Breast epithelium (tissue), 4 donors: ENCODE data around the gene MAP1LC3B2. TPM values are rescaled to one million over a fixed set of nuclear protein-coding genes. Genes with fewer than 3 reads are reported as not detected.

Experiments used
- DNase-seq, 2 donors: peaks; one replicate each; pipeline ENCODE4 v3.0.0-alpha.2; 2019; ENCODE audit warnings: low spot score in 2 of 2
- H3K27ac ChIP-seq, 2 donors: fragments of 200-600 bp; sonication (generic) in 1 of 2; one replicate each; pipeline ENCODE4 v1.5.1; 2016 to 2019; ENCODE audit warnings: mild to moderate bottlenecking in 1 of 2
- H3K27me3 ChIP-seq, 2 donors: fragments of 200-600 bp; sonication (generic) in 1 of 2; one replicate each; pipeline versions ENCODE4 v1.5.1 to v1.6.0; 2017 to 2019; ENCODE audit warnings: control low read depth in 1 of 2, mild to moderate bottlenecking in 1 of 2
- H3K36me3 ChIP-seq: fragments of 200-600 bp; one replicate; pipeline ENCODE4 v1.5.1; 2019
- H3K4me1 ChIP-seq, 2 donors: fragments of 200-600 bp; sonication (generic); one replicate each; pipeline ENCODE4 v1.5.1; 2016 to 2019; ENCODE audit warnings: control low read depth in 1 of 2
- H3K4me3 ChIP-seq, 3 donors: fragments of 200-600 bp; sonication (generic); 1 replicate in 2 of 3; 2 replicates in 1 of 3; pipeline ENCODE4 v1.5.1; 2016 to 2019; ENCODE audit warnings: mild to moderate bottlenecking in 3 of 3, moderate library complexity in 2 of 3
- H3K9me3 ChIP-seq, 2 donors: fragments of 200-600 bp; sonication (generic) in 1 of 2; one replicate each; pipeline ENCODE4 v1.5.1; 2016 to 2019; ENCODE audit warnings: control low read depth in 1 of 2
- POLR2A ChIP-seq: fragments of 450-650 bp; IDR thresholded peaks from one replicate; pipeline ENCODE4 v1.6.1; 2016; ENCODE audit warnings: antibody characterized with exemption, mild to moderate bottlenecking, moderate library complexity
- POLR2AphosphoS5 ChIP-seq, 3 donors: sonication (generic); formaldehyde crosslinking; IDR thresholded peaks; one replicate each; pipeline ENCODE4 v1.6.1; 2017; ENCODE audit warnings: antibody characterized with exemption in 3 of 3
- intact Hi-C: fragments of 100-400 bp; cut with DNase I; formaldehyde crosslinking; loops from one replicate; pipeline ENCODE4 v1.15.1; 2023; ENCODE audit warnings: low total_unique reads
- total RNA-seq, 3 donors: library from RNA; depleted of rRNA; stranded (reverse); fragments of >200 nt; gene quantifications; one replicate each; pipeline ENCODE4 v1.1.0, GENCODE V29; 2016
- TF ChIP-seq, protein P1 (sequence below), 3 donors: fragments of 450-650 bp; IDR thresholded peaks; one replicate each; pipeline ENCODE4 v1.5.1; 2016 to 2017; ENCODE audit warnings: antibody characterized with exemption in 3 of 3, mild to moderate bottlenecking in 3 of 3, moderate library complexity in 3 of 3

MAP1LC3B2 gene
- total RNA-seq, 3 donors from 2014 or later, result 0.98 to 8.5 (median 1.1) TPM

GRCh38 chr12:116600959-116601918, 42.1 kb downstream of the MAP1LC3B2 start:
- DNase-seq, result no peak
- no peak for TF ChIP-seq POLR2A
- TF ChIP-seq POLR2AphosphoS5 (IDR thresholded peaks at IDR 0.05), result no peak
- TF ChIP-seq, protein P1, sequence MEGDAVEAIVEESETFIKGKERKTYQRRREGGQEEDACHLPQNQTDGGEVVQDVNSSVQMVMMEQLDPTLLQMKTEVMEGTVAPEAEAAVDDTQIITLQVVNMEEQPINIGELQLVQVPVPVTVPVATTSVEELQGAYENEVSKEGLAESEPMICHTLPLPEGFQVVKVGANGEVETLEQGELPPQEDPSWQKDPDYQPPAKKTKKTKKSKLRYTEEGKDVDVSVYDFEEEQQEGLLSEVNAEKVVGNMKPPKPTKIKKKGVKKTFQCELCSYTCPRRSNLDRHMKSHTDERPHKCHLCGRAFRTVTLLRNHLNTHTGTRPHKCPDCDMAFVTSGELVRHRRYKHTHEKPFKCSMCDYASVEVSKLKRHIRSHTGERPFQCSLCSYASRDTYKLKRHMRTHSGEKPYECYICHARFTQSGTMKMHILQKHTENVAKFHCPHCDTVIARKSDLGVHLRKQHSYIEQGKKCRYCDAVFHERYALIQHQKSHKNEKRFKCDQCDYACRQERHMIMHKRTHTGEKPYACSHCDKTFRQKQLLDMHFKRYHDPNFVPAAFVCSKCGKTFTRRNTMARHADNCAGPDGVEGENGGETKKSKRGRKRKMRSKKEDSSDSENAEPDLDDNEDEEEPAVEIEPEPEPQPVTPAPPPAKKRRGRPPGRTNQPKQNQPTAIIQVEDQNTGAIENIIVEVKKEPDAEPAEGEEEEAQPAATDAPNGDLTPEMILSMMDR (IDR thresholded peaks at IDR 0.05), result no peak
- H3K27ac ChIP-seq, result peak overlapping the region; percentile 26 to 92
- H3K9me3 ChIP-seq, result no peaks in the 10 kb centered on the region
- H3K4me1 ChIP-seq, result peaks cover 0 to 2% of the 10 kb centered on the region in 2 donors
- no peaks in the 10 kb centered on the region for H3K36me3 ChIP-seq
- intact Hi-C loops, result no loop called here
- H3K4me3 ChIP-seq, result no peak overlapping the region
- H3K27me3 ChIP-seq, result no peaks in the 10 kb centered on the region

GRCh38 chr12:116601933-116602810, 43.0 kb downstream of the MAP1LC3B2 start:
- H3K36me3 ChIP-seq, result no peaks in the 10 kb centered on the region
- intact Hi-C loops, result no loop called here
- no peak overlapping the region for H3K4me3 ChIP-seq
- H3K4me1 ChIP-seq, result peaks cover 0 to 2% of the 10 kb centered on the region in 2 donors
- DNase-seq, result no peak
- H3K27me3 ChIP-seq, result no peaks in the 10 kb centered on the region
- peak overlapping the region; percentile 26 to 72 for H3K27ac ChIP-seq
- no peaks in the 10 kb centered on the region for H3K9me3 ChIP-seq
- TF ChIP-seq, protein P1 (IDR thresholded peaks at IDR 0.05), result no peak
- no peak for TF ChIP-seq POLR2AphosphoS5 (IDR thresholded peaks at IDR 0.05)
- no peak for TF ChIP-seq POLR2A

- Histone ChIP-seq H3K27ac (peak overlapping the region; percentile 45 to 72), H3K9me3 (no peaks in the 10 kb centered on the region), H3K27me3 (no peaks in the 10 kb centered on the region), H3K36me3 (no peaks in the 10 kb centered on the region), H3K4me3 (no peak overlapping the region), H3K4me1 (peaks cover 0 to 2% of the 10 kb centered on the region in 2 donors)
- no peak for DNase-seq
- TF ChIP-seq POLR2A, result no peak
- TF ChIP-seq POLR2AphosphoS5 (IDR thresholded peaks at IDR 0.05), result no peak
- TF ChIP-seq, protein P1 (IDR thresholded peaks at IDR 0.05), result no peak
- intact Hi-C loops, result no loop called here
Observed at GRCh38 chr12:116603546-116604177, 44.5 kb downstream of the MAP1LC3B2 start.

DNA sequence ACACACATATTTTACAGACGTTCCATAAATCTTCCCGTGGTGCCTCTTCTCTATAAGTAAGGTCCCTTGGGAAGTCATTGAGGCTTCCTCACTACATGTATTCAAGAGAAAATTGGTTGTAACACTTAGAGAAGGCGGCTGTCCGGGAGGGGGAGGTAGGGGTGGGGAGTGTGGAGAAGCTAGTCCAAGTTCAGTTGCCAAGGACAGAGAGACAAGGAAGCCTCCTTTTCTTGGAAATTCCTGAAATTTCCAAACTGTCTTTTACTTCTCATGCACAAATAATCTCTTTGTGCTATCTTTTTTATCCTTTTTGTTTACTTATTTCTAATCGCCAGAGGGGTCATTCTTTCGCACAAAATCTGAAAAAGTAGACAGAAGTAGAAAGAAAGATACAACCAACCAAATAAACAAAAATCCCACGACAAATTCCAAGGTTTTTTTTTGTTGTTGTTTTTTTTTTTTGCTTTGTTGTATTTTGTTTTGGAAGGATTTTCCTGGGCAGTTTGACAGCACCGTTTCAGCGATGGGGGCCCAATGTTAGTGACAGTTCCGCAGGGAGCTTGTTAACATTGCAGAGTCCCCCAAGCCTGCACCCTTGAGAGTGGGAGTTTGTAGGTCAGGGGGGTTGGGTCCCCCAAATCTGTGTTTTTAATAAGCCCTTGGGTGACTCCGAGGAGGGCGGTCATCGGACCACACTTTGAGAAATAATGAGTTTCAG, 45.2 kb downstream of the MAP1LC3B2 start:
- intact Hi-C loops, result no loop called here
- Histone ChIP-seq H3K4me3 (peak overlapping the region in 1 of 3 donors; percentile 29), H3K4me1 (peaks cover 0 to 2% of the 10 kb centered on the region in 2 donors), H3K27me3 (no peaks in the 10 kb centered on the region), H3K9me3 (no peaks in the 10 kb centered on the region), H3K36me3 (no peaks in the 10 kb centered on the region), H3K27ac (peak overlapping the region; percentile 44 to 45)
- DNase-seq, result peak in 1 of 2 donors; percentile 54
- no peak for TF ChIP-seq POLR2A
- TF ChIP-seq, protein P1 (IDR thresholded peaks at IDR 0.05), result no peak
- no peak for TF ChIP-seq POLR2AphosphoS5 (IDR thresholded peaks at IDR 0.05)
